Mucosa of descending colon (tissue), 3 donors: ENCODE data around the gene ALPI. TPM values are rescaled to one million over a fixed set of nuclear protein-coding genes. Genes with fewer than 3 reads are reported as not detected.

Experiments used
- ATAC-seq: fragments of 200-7000 bp; cut with Tn5 transposase; one replicate; pipeline ENCODE4 v1.9.1; 2020; ENCODE audit warnings: mild to moderate bottlenecking, moderate library complexity
- DNase-seq, 3 donors: peaks; one replicate each; pipeline ENCODE4 v3.0.0-alpha.2; 2020
- H3K36me3 ChIP-seq: fragments of 200-600 bp; one replicate; pipeline ENCODE4 v1.8.0; 2021; ENCODE audit warnings: low read depth, mild to moderate bottlenecking
- H3K4me1 ChIP-seq: fragments of 200-600 bp; one replicate; pipeline ENCODE4 v1.8.0; 2021; ENCODE audit warnings: low read depth, mild to moderate bottlenecking
- H3K4me3 ChIP-seq: fragments of 200-600 bp; one replicate; pipeline ENCODE4 v1.8.0; 2021; ENCODE audit warnings: mild to moderate bottlenecking
- H3K9me3 ChIP-seq: fragments of 200-600 bp; one replicate; pipeline ENCODE4 v1.8.0; 2021; ENCODE audit warnings: mild to moderate bottlenecking
- intact Hi-C, 2 donors: fragments of 100-400 bp; cut with DNase I in 1 of 2; cut with micrococcal nuclease in 1 of 2; formaldehyde crosslinking; loops; one replicate each; pipeline versions ENCODE4 v1.11.0 to v1.11.1; 2022; cut with DNase I, micrococcal nuclease
- total RNA-seq, 3 donors: library from RNA; stranded (reverse); fragmentation: NEBNext Ultra II Directional in 2 of 3; extraction: Animal tissue kit (Norgen Biotek cat#: 25700) in 2 of 3; gene quantifications; one replicate each; pipeline versions ENCODE4 v1.2.1 to v1.2.4, GENCODE V29; 2021 to 2023
- TF ChIP-seq, protein P1 (sequence below): fragments of 200-600 bp; IDR thresholded peaks from one replicate; pipeline ENCODE4 v1.8.0; 2022; ENCODE audit warnings: antibody characterized with exemption, mild to moderate bottlenecking
- donor health status: DM: no; HTN: no; CAD: no; lungs with moderate emphysema.
- donor health status: DM: no; HTN: no; CAD: no.
- donor health status: DM: no; HTN: yes; CAD: no.

Gene ALPI
- total RNA-seq, 3 donors from 2014 or later, result 8.5 to 24.6 (median 24.4) TPM

DNA sequence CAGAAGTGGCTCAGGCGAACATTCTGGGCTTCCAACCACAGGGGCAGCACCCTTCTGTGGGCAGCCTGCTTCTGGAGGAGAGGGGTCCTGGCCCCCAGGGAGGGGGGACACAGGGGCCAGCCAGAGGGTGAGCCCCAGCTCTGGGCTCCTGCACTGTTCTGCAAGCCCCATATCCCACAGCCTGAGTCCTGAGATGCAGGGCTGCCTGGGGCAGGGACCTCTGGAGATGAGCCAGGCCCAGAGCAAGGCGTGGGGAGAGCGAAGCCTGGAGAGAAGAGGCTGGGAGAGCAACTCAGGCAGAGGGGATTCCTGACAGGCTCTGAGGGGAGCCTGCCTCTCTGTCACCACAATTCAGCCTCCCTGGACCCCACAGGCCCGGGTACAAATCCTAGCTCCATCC is 50.8 kb downstream of the ALPI start:
- ATAC-seq (no peak), DNase-seq (no peak)
- intact Hi-C loops, result no loop called here
- no peak overlapping the region for H3K4me3 ChIP-seq
- peaks cover 6% of the 10 kb centered on the region for H3K4me1 ChIP-seq
- no peaks in the 10 kb centered on the region for H3K36me3 ChIP-seq
- TF ChIP-seq, protein P1, sequence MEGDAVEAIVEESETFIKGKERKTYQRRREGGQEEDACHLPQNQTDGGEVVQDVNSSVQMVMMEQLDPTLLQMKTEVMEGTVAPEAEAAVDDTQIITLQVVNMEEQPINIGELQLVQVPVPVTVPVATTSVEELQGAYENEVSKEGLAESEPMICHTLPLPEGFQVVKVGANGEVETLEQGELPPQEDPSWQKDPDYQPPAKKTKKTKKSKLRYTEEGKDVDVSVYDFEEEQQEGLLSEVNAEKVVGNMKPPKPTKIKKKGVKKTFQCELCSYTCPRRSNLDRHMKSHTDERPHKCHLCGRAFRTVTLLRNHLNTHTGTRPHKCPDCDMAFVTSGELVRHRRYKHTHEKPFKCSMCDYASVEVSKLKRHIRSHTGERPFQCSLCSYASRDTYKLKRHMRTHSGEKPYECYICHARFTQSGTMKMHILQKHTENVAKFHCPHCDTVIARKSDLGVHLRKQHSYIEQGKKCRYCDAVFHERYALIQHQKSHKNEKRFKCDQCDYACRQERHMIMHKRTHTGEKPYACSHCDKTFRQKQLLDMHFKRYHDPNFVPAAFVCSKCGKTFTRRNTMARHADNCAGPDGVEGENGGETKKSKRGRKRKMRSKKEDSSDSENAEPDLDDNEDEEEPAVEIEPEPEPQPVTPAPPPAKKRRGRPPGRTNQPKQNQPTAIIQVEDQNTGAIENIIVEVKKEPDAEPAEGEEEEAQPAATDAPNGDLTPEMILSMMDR, result no peak
- no peaks in the 10 kb centered on the region for H3K9me3 ChIP-seq

DNA sequence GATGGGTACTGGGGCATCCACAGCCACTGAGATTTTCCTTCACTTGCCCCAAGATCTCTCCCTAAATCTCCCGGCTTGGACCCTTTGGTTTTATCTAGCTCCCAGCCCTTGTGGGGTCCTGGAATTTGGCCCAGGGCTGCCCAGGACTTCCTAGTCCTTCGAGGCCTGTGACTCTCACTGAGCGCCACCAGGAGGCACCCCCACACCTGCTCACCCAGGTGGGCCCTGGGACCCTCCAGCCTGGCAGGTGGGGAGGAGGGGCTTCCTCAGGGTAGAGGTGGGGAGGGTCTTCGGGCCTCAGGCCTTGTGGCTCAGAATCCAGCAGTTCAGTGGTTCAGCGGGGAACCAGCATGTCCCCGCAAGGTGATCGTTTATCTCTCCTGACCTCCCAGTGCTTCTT is 52.3 kb downstream of the ALPI start:
- ATAC-seq (no peak), DNase-seq (no peak)
- Histone ChIP-seq H3K4me3 (no peak overlapping the region), H3K36me3 (no peaks in the 10 kb centered on the region), H3K9me3 (no peaks in the 10 kb centered on the region), H3K4me1 (peaks cover 2% of the 10 kb centered on the region)
- intact Hi-C loops, result no loop called here
- TF ChIP-seq, protein P1, result no peak

Other genes starting within 250 kb of the ALPI start
- 1 to 10 TPM in 1 of 3 donors, not detected in 2; 1.2 TPM for gene ALPP, start 77.4 kb upstream of the ALPI start, total RNA-seq
- gene ALPG, start 49.3 kb upstream of the ALPI start, total RNA-seq, result 1 to 10 TPM in 1 of 3 donors, under 1 TPM in 2; 0.54 to 8.1 (median 0.61) TPM
- under 1 TPM in 2 of 3 donors, not detected in 1; 0.16 to 0.24 TPM for gene ECEL1, start 31.7 kb downstream of the ALPI start, total RNA-seq
- gene PRSS56, start 64.2 kb downstream of the ALPI start, total RNA-seq, result not detected
- gene CHRND, start 70.0 kb downstream of the ALPI start, total RNA-seq, result not detected
- gene CHRNG, start 83.5 kb downstream of the ALPI start, total RNA-seq, result not detected
- gene TIGD1, start 94.4 kb downstream of the ALPI start, total RNA-seq, result 1 to 10 TPM; 4.1 to 5.6 (median 5.4) TPM
- gene EIF4E2, start 94.5 kb downstream of the ALPI start, total RNA-seq, result 100 to 1,000 TPM in 1 of 3 donors, 10 to 100 TPM in 2; 62.7 to 116 (median 90.9) TPM
- 1 to 10 TPM; 2.2 to 4.8 (median 4.6) TPM for gene EFHD1, start 177.5 kb downstream of the ALPI start, total RNA-seq
- gene GIGYF2, start 241.2 kb downstream of the ALPI start, total RNA-seq, result 10 to 100 TPM; 57.8 to 82.1 (median 74.8) TPM